Measurements from ENCODE around the gene PPM1K. TPM values are rescaled to one million over a fixed set of nuclear protein-coding genes. Genes with fewer than 3 reads are reported as not detected.

Gene PPM1K
- polyA plus RNA-seq, 1 donor from 2014 or later = 177 TPM

DNA sequence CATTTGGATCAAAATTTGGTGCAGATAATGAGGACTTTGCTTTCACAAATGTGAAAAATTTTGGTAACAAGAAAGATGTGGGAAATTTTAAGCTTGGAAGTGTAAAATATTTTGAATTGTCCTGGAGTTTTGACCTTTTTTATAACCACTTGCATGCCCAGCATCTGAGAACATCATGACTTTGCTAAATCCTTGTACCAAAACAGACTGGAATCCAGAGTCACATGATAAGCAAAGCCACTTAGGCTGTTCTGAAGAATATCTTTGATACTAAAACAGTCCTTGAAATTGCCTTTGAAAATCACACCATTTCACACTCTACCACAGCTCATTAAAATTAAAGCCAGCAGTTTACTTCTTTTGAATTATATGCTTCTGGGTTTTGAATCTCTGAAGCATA is 2.5 kb upstream of the PPM1K start:
- no peak overlapping the region for H3K4me3 ChIP-seq (ENCODE audit: low read length)
- H3K79me2 ChIP-seq (replicated peaks; ENCODE audit: insufficient read depth, low read length) = peaks cover 14% of the 10 kb centered on the region
- no peaks in the 10 kb centered on the region for H4K20me1 ChIP-seq (ENCODE audit: insufficient read depth)
- no peak overlapping the region for H3K27ac ChIP-seq (ENCODE audit: low read length)
- H3K4me2 ChIP-seq (ENCODE audit: low read length) = no peak overlapping the region
- H3K9me2 ChIP-seq (ENCODE audit: insufficient read depth, low read length) = no peaks in the 10 kb centered on the region
- no peak overlapping the region for H3K9ac ChIP-seq (ENCODE audit: low read length)
- H3K9me3 ChIP-seq (ENCODE audit: low read length) = no peaks in the 10 kb centered on the region
- no peaks in the 10 kb centered on the region for H3F3A ChIP-seq (ENCODE audit: insufficient read depth, low read length, poor library complexity, severe bottlenecking)
- H2AFZ ChIP-seq (ENCODE audit: low read depth, low read length) = no peak overlapping the region
- no peaks in the 10 kb centered on the region for H3K27me3 ChIP-seq (ENCODE audit: insufficient read depth, low read depth, low read length)
- TF ChIP-seq, protein P1, sequence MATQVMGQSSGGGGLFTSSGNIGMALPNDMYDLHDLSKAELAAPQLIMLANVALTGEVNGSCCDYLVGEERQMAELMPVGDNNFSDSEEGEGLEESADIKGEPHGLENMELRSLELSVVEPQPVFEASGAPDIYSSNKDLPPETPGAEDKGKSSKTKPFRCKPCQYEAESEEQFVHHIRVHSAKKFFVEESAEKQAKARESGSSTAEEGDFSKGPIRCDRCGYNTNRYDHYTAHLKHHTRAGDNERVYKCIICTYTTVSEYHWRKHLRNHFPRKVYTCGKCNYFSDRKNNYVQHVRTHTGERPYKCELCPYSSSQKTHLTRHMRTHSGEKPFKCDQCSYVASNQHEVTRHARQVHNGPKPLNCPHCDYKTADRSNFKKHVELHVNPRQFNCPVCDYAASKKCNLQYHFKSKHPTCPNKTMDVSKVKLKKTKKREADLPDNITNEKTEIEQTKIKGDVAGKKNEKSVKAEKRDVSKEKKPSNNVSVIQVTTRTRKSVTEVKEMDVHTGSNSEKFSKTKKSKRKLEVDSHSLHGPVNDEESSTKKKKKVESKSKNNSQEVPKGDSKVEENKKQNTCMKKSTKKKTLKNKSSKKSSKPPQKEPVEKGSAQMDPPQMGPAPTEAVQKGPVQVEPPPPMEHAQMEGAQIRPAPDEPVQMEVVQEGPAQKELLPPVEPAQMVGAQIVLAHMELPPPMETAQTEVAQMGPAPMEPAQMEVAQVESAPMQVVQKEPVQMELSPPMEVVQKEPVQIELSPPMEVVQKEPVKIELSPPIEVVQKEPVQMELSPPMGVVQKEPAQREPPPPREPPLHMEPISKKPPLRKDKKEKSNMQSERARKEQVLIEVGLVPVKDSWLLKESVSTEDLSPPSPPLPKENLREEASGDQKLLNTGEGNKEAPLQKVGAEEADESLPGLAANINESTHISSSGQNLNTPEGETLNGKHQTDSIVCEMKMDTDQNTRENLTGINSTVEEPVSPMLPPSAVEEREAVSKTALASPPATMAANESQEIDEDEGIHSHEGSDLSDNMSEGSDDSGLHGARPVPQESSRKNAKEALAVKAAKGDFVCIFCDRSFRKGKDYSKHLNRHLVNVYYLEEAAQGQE (IDR thresholded peaks at IDR 0.05; ENCODE audit: borderline replicate concordance) = no peak
- TF ChIP-seq MXI1 (conservative IDR thresholded peaks at IDR 0.05; ENCODE audit: poor library complexity, severe bottlenecking) (no peak), SMC3 (conservative IDR thresholded peaks at IDR 0.05; ENCODE audit: poor library complexity) (no peak), TAF1 (IDR thresholded peaks at IDR 0.05; ENCODE audit: low read depth) (no peak), EP300 (conservative IDR thresholded peaks at IDR 0.05; ENCODE audit: poor library complexity, severe bottlenecking) (no peak), RAD21 (conservative IDR thresholded peaks at IDR 0.05) (no peak), POLR2AphosphoS5 (IDR thresholded peaks at IDR 0.05) (no peak), EZH2 (IDR thresholded peaks at IDR 0.05; ENCODE audit: borderline replicate concordance, insufficient read depth, low read length, poor library complexity, severe bottlenecking) (no peak)
- TF ChIP-seq, protein P2, sequence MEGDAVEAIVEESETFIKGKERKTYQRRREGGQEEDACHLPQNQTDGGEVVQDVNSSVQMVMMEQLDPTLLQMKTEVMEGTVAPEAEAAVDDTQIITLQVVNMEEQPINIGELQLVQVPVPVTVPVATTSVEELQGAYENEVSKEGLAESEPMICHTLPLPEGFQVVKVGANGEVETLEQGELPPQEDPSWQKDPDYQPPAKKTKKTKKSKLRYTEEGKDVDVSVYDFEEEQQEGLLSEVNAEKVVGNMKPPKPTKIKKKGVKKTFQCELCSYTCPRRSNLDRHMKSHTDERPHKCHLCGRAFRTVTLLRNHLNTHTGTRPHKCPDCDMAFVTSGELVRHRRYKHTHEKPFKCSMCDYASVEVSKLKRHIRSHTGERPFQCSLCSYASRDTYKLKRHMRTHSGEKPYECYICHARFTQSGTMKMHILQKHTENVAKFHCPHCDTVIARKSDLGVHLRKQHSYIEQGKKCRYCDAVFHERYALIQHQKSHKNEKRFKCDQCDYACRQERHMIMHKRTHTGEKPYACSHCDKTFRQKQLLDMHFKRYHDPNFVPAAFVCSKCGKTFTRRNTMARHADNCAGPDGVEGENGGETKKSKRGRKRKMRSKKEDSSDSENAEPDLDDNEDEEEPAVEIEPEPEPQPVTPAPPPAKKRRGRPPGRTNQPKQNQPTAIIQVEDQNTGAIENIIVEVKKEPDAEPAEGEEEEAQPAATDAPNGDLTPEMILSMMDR (IDR thresholded peaks at IDR 0.05; ENCODE audit: poor library complexity, severe bottlenecking) = no peak
- no peaks in the 10 kb centered on the region for H3K36me3 ChIP-seq (ENCODE audit: insufficient read depth, low read length)

DNA sequence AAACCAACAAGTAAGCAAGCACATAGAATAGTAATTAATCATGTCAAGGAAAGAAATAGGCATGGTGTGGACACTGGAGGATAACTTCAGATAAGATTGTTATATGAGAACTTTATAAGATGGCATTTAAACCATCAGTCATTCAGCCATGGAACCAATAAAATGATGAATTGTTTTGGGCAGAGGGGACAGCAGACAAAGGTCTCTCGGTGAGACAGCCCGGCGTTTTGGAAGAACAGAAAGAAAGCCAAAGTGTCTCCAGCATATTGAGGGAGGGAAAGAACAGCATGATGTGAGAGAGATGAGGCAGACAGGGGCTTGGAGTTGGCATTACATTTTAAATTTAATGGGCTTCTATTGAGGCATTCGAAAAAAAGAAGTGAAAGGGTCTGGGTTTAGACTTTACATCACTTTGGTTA is 883 bp upstream of the PPM1K start:
- H3K4me2 ChIP-seq (ENCODE audit: low read length) = peak overlapping the region; percentile 84
- no peaks in the 10 kb centered on the region for H3K27me3 ChIP-seq (ENCODE audit: insufficient read depth, low read depth, low read length)
- peak overlapping the region; percentile 93 for H3K4me3 ChIP-seq (ENCODE audit: low read length)
- H4K20me1 ChIP-seq (ENCODE audit: insufficient read depth) = no peaks in the 10 kb centered on the region
- peaks cover 31% of the 10 kb centered on the region for H3K79me2 ChIP-seq (replicated peaks; ENCODE audit: insufficient read depth, low read length)
- H2AFZ ChIP-seq (ENCODE audit: low read depth, low read length) = peak overlapping the region; percentile 89
- peak overlapping the region; percentile 96 for H3K9ac ChIP-seq (ENCODE audit: low read length)
- H3K36me3 ChIP-seq (ENCODE audit: insufficient read depth, low read length) = no peaks in the 10 kb centered on the region
- H3F3A ChIP-seq (ENCODE audit: insufficient read depth, low read length, poor library complexity, severe bottlenecking) = no peaks in the 10 kb centered on the region
- H3K27ac ChIP-seq (ENCODE audit: low read length) = peak overlapping the region; percentile 99
- TF ChIP-seq, protein P1 (IDR thresholded peaks at IDR 0.05; ENCODE audit: borderline replicate concordance) = no peak
- TF ChIP-seq MXI1 (conservative IDR thresholded peaks at IDR 0.05; ENCODE audit: poor library complexity, severe bottlenecking) (no peak), SMC3 (conservative IDR thresholded peaks at IDR 0.05; ENCODE audit: poor library complexity) (no peak), TAF1 (IDR thresholded peaks at IDR 0.05; ENCODE audit: low read depth) (no peak), RAD21 (conservative IDR thresholded peaks at IDR 0.05) (no peak), POLR2AphosphoS5 (IDR thresholded peaks at IDR 0.05) (no peak), EZH2 (IDR thresholded peaks at IDR 0.05; ENCODE audit: borderline replicate concordance, insufficient read depth, low read length, poor library complexity, severe bottlenecking) (no peak), EP300 (conservative IDR thresholded peaks at IDR 0.05; ENCODE audit: poor library complexity, severe bottlenecking) (no peak)
- TF ChIP-seq, protein P2 (IDR thresholded peaks at IDR 0.05; ENCODE audit: poor library complexity, severe bottlenecking) = no peak
- no peaks in the 10 kb centered on the region for H3K9me2 ChIP-seq (ENCODE audit: insufficient read depth, low read length)
- H3K9me3 ChIP-seq (ENCODE audit: low read length) = no peaks in the 10 kb centered on the region
